Measurements from ENCODE around the gene SLC26A11.

The SLC26A11 gene

DNA sequence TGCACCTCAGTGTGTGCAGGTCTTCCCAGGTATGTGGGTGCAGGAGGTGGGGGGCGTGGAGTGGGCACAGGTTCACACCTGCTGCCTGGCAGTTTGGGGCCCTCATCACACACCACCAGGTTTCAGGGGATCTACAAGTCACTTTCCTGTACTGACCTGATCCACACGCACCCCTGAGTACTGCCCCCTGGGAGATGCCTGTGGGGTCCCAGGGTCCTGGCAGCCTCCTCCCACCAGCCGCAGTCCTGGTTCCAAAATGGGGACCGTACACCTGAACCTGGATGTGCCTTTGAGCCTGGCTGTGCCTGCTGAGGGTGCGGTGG lies 66.4 kb downstream of the SLC26A11 start:
- no peak overlapping the region for H3K27ac ChIP-seq
- TF ChIP-seq ZFX (IDR thresholded peaks at IDR 0.05; ENCODE audit: borderline replicate concordance): no peak
- TF ChIP-seq, protein P1, sequence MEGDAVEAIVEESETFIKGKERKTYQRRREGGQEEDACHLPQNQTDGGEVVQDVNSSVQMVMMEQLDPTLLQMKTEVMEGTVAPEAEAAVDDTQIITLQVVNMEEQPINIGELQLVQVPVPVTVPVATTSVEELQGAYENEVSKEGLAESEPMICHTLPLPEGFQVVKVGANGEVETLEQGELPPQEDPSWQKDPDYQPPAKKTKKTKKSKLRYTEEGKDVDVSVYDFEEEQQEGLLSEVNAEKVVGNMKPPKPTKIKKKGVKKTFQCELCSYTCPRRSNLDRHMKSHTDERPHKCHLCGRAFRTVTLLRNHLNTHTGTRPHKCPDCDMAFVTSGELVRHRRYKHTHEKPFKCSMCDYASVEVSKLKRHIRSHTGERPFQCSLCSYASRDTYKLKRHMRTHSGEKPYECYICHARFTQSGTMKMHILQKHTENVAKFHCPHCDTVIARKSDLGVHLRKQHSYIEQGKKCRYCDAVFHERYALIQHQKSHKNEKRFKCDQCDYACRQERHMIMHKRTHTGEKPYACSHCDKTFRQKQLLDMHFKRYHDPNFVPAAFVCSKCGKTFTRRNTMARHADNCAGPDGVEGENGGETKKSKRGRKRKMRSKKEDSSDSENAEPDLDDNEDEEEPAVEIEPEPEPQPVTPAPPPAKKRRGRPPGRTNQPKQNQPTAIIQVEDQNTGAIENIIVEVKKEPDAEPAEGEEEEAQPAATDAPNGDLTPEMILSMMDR (IDR thresholded peaks at IDR 0.05): no peak

DNA sequence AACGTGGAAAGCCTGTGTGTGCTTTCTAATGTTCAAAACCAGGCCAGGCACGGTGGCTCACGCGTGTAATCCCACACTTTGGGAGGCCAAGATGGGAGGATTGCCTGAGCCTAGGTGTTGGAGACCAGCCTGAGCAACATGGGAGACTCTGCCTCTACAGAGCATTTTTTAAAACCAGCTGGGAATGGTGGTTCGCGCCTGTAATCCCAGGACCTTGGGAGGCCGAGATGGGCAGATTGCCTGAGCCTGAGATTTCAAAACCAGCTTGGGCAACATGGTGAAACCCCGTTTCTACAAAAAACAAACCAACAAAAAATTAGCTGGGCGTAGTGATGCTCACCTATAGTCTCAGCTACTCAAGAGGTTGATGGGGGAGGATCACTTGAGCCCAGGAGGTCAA lies 66.8 kb downstream of the SLC26A11 start:
- TF ChIP-seq, protein P1 (IDR thresholded peaks at IDR 0.05): no peak
- TF ChIP-seq ZFX (IDR thresholded peaks at IDR 0.05; ENCODE audit: borderline replicate concordance): no peak
- H3K27ac ChIP-seq: no peak overlapping the region

DNA sequence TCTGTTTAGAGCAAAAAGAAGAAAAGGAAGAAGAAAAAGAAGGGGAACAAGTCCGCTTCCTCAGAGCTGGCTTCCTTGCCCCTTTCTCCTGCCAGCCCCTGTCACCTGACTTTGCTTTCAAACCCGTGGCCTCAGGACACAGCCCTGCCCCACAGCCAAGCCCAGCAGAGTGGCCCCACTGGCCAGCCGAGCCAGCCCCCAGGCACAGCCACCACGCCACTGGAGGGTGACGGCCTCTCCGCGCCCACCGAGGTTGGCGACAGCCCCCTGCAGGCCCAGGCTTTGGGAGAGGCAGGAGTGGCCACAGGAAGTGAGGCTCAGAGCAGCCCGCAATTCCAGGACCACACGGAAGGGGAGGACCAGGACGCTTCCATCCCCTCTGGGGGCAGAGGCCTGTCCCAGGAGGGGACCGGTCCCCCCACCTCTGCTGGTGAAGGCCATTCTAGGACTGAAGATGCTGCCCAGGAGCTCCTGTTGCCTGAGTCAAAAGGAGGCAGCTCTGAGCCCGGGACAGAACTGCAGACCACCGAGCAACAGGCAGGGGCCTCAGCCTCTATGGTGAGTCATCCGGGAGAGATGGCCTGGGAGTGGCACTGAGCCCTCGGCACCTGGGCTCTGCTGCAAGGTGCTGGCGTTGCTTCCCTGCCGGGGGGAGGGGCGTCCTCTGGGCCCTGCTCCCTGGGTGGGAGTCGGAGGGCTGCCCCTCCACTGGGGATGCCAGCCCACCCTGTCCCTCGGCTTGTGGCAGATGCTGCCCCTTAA lies 67.8 kb downstream of the SLC26A11 start:
- TF ChIP-seq ZFX (IDR thresholded peaks at IDR 0.05; ENCODE audit: borderline replicate concordance): no peak
- TF ChIP-seq, protein P1 (IDR thresholded peaks at IDR 0.05): no peak
- H3K27ac ChIP-seq: no peak overlapping the region

DNA sequence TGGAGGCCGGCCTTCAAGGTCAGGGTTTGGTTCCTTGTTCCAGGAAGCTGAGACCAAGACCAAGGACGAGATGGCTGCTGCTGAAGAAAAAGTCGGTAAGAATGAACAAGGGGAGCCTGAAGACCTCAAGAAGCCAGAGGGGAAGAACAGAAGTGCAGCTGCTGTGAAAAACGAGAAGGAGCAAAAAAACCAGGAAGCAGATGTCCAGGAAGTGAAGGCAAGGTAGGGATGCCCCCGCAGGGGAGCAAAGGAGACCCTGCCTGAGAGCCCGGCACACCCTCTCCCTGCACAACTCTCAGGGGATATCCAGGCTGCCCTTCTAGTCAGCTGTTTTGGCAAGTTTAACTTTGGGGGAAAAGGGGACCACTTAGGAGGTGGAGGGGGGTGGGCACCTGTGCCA lies 69.4 kb downstream of the SLC26A11 start:
- no peak overlapping the region for H3K27ac ChIP-seq
- TF ChIP-seq ZFX (IDR thresholded peaks at IDR 0.05; ENCODE audit: borderline replicate concordance): no peak
- TF ChIP-seq, protein P1 (IDR thresholded peaks at IDR 0.05): no peak

DNA sequence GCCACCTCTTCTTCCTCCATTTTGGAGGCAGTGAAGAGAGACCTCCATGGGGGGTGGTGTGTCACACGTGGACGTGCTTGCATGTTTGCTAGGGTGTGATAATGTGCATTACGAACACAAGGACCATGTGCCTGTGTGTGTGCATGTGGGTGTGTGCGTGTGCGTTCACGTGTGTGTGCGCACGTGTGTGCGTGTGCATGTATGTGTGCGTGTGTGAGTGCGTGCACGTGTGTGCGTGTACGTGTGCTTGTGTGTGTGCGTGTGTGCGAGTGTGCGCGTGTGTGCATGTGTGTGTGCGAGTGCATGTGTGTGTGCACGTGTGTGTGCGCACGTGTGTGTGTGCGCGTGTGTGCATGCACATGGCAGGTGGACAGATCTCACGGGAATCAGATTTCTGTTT lies 69.9 kb downstream of the SLC26A11 start:
- TF ChIP-seq, protein P1 (IDR thresholded peaks at IDR 0.05): no peak
- TF ChIP-seq ZFX (IDR thresholded peaks at IDR 0.05; ENCODE audit: borderline replicate concordance): no peak
- H3K27ac ChIP-seq: no peak overlapping the region

DNA sequence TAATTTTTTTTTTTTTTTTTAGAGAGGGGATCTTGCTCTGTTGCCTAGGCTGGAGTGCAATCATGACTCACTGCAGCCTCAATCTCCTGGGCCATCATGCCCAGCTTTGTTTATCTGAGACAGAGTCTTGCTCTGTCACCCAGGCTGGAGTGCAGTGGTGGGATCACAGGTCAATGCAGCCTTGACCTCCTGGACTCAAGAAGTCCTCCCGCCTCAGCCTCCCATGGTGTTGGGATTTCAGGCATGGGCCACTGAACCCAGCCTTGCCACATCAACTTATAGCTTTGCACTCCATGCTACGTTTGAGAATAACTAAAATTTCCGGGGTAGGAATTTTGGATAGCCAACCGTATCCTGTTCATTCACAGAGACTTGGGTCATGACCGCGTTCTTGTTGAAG lies 71.0 kb downstream of the SLC26A11 start:
- TF ChIP-seq, protein P1 (IDR thresholded peaks at IDR 0.05): no peak
- TF ChIP-seq ZFX (IDR thresholded peaks at IDR 0.05; ENCODE audit: borderline replicate concordance): no peak

DNA sequence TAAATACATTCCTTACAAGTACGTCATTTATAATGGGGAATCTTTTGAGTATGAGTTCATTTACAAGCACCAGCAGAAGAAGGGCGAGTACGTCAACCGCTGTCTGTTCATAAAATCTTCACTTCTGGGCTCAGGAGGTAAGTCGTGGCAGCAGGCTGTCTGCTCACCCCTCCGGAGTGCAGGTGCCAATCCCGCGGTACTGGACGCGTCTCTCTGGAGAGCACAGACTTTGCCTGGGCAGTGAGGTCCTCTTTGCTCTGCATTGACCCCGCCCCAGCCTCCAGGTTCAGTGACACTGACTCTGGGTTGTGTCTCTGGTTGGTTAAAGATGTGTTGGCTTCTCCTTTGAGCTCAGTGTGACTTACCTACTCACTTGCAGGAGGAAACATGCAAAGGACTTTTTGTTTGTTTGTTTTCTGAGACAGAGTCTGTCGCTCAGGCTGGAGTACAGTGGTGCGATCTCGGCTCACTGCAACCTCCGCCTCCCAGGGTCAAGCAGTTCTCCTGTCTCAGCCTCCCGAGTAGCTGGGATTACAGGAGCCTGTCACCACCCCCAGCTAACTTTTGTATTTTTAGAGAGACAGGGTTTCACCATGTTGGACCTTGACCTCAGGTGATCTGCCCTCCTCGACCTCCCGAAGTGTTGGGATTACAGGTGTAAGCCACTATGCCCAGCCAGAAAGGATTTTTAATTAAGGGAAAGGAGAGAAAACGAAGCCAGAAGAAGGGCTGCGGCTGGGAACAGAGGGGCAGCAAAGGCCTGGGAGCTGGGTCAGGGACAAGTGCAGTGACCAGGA lies 71.7 kb downstream of the SLC26A11 start:
- no peak for TF ChIP-seq ZFX (IDR thresholded peaks at IDR 0.05; ENCODE audit: borderline replicate concordance)
- TF ChIP-seq, protein P1 (IDR thresholded peaks at IDR 0.05): no peak

More for the DNA sequence above, 71.0 kb downstream of the SLC26A11 start:
- H3K27ac ChIP-seq: no peak overlapping the region

More for the DNA sequence above, 71.7 kb downstream of the SLC26A11 start:
- no peak overlapping the region for H3K27ac ChIP-seq

Data from 22Rv1 (cell line).